HG02870 (cell line): Measurements from ENCODE around the gene RNASEH1.
"Not testable (repeated sequence)": the region's sequence is repeated elsewhere in the genome, so short reads cannot be mapped to it uniquely, and the experiment has no call there.

Experiments
- ATAC-seq: cut with Tn5 transposase; IDR thresholded peaks from one replicate; pipeline ENCODE4 v1.9.1; 2021; ENCODE audit warnings: mild to moderate bottlenecking, moderate library complexity; ENCODE audit not compliant: unreplicated experiment

Gene RNASEH1

GRCh38 chr2:3522961-3523421 is 35.1 kb downstream of the RNASEH1 start:
- no peak for ATAC-seq

- ATAC-seq: no peak
Measured at GRCh38 chr2:3520591-3520990, 37.5 kb downstream of the RNASEH1 start.

DNA sequence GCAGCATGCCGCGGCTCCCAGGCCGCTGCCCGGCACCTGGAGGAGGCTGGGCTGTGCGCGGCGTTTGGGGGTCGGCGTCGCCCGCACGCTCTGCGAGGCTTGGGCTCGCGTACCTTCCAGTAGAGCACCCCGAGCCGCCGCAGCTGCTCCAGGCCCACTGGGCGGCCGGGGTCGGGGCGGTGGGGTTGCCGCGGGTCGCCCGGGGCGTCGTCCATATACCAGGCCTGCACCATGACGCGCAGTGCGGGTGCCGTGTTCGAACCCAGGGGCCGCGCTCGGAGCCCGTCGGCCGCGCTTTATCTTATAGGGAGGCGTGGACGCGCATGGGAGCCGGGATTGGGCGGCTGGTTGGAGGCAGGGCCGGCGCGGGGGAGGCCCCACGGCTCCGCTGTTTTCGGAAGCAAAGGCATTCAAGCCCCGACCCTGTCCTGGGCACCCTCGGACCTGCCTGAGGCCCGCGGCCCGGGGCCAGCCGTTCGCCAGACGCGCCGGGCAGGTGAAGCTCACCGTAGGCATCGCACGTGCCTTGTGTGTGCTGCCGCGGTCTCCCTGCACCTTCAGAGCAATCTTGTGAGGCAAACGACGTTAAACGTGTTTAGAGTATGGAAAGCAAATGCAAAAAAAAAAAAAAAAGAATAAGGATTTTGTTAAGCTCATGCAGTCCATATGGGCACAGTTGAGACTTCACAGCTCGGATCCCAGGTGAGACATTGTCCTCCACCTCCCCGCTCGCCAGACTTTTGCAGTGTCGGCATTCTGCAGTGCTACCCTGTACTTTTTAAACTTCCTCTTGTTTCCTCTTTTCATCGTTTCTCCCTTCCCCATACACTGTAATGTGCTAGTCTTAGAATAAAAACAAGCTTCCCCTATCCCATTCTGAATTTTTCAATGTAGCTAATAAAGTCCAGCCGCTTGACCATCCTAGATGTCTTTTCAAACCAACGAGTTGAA is 38.6 kb downstream of the RNASEH1 start, which contains the start of gene ADI1:
ADI1 (minus strand) TSS at position 277 of the 951 bp plus-strand sequence; CDS start at position 233, 44 bp downstream.
- peak; percentile 60 for ATAC-seq

DNA sequence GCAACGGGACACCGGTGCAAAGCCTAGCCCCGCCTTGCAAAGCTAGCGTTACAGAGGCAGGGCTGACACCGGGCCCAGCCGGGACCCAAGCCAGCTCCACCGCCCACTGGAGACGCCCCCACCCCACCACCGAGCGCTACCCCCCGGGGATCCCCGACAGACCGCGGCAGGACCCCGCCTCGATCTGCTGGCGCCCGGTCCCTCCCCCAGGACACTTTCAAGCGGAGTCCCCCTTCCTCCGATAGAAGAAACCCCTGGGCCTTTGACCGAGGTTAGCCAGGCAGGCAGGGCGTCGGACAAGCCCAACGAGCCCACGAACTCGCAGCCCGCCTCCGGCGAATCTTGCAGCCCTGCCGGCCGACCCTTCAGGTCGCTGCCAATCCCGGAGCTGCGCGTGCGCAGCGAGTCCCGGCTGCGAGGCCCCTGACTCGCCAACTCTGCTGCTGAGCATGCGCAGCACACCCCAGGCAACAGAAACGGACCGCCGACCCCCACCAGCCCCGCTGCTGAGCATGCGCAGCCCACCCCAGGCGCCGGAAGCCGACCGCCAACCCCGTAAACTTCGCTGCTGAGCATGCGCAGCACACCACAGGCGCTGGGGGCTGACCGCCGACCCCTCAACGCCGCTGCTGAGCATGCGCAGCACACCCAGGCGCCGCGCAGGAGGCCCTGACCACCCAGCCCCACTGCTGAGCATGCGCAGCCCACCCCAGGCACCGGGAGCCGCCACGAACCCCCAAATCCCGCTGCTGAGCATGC is 39.5 kb downstream of the RNASEH1 start:
- ATAC-seq: peak; percentile 71

- ATAC-seq: no peak
Measured at GRCh38 chr2:3517948-3518495, 40.1 kb downstream of the RNASEH1 start.

DNA sequence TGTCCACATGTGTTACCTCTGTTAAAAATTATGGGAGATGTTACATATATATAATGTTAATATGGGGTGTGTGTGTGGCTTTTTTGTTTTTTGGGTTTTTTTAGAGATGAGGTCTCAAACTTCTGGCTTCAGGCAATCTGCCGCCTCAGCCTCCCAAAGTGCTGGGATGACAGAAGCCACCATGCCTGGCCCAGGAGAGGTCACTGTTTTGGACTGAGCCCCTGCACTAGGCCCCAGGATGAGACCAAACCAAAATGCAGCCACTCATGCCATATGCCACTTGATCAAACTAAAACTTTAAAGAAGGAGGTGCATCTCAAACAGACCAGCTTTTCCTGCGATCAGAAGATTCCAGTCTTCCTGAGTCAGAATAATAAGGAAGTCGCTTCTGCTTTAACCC is 41.3 kb downstream of the RNASEH1 start:
- ATAC-seq: no peak

DNA sequence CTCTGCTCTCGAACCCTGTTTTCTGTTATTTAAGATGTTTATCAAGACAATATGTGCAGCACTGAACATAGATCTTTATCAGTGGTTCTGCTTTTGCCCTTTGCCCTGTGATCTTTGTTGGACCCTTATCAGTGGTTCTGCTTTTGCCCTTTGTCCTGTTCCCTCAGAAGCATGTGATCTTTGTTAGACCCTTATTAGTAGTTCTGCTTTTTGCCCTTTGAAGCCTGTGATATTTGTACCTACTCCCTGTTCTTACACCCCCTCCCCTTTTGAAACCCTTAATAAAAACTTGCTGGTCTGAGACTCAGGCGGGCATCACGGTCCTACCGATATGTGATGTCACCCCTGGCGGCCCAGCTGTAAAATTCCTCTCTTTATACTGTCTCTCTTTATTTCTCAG is 42.7 kb downstream of the RNASEH1 start:
- ATAC-seq: not testable (repeated sequence)

DNA sequence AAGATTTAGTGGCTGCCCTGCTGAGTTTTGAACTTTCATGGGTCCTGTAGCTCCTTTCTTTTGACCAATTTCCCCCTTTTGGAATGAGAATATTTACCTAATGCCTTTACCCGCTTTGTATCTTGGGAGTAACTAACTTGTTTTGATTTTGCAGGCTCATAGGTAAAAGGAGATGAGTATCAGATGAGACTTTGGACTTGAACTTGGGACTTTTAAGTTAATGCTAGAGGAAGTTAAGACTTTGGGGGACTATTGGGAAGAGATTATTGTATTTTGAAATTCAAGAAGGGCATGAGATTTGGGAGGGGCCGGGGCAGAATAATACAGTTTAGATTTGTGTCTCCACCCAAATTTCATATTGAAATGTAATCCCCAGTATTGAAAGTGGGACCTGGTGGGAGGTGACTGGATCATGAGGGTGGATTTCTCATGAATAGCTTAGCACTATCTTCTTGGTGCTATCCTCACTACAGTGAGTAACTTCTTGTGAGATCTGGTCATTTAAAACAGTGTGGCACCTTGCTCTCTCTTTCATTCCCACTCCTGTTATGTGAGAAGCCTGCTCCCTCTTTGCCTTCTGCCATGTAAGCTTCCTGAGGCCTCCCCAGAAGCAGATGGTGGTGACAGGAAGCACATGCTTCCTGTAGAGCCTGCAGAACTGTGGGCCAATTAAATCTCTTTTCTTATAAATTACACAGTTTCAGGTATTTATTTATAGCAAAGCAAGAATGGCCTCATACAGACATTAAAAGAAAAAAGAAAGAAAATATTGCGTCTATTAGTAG is 44.9 kb downstream of the RNASEH1 start:
- ATAC-seq: no peak

DNA sequence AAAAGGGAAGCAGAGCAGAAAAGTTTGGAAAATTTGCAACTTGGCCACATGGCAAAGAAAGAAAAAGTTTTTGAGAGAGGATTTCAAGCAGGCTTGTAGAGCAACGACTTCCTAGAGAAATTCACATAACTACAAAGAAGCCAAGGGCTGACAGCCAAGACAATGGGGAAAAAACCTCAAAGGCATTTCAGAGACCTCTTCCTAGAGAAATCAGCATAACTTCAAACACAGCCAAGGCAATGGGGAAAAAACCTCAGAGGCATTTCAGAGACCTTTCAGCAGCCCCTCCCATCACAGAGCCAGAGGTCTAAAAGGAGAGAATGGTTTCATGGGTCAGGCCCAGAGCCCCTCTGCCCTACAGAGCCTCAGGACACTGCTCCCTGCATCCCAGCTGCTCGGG is 46.0 kb downstream of the RNASEH1 start:
- ATAC-seq: no peak

- no peak for ATAC-seq
Measured at GRCh38 chr2:3505771-3506170, 52.4 kb downstream of the RNASEH1 start.

DNA sequence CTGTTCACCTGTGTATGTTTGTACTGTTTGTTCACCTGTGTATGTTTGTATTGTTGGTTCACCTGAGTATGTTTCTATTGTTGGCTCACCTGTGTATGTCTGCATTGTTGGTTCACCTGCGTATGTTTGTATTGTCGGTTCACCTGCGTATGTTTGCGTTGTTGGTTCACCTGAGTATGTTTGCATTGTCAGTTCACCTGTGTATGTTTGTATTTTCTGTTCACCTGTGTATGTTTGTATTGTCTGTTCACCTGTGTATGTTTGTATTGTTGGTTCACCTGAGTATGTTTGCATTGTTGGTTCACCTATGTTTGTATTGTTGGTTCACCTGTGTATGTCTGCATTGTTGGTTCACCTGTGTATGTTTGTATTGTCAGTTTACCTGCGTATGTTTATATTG is 53.4 kb downstream of the RNASEH1 start:
- ATAC-seq: no peak

DNA sequence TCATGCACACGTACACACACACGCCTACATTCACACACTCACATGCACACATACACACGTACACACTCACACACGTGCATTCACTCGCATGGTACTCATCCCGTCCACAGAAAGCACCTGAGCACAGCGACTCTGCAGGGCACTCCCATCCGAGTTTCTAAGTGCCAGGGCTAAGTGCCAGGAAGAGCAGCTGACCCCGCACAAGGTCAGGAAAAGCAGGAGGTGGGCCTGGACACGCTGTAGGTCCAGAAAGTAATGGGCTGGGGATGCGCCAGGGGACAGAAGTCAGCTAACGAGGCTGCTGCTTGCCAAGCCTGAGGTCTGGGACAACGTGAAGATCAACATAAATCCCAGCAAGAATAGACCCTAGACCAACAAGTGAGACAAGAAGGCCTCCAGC is 54.6 kb downstream of the RNASEH1 start:
- no peak for ATAC-seq

DNA sequence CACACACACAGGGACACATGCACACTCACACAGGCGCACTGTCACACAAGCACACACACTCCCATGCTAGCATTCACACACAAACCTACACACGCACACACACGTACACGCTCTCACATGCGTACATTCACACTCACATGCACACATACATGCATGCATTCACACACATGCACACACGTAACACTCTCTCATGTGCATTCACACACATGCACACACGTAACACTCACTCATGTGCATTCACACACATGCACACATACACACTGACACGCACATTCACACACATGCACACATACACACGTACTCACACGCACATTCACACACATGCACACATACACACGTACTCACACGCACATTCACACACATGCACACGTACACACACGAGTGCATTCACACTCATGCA is 55.1 kb downstream of the RNASEH1 start:
- no peak for ATAC-seq

DNA sequence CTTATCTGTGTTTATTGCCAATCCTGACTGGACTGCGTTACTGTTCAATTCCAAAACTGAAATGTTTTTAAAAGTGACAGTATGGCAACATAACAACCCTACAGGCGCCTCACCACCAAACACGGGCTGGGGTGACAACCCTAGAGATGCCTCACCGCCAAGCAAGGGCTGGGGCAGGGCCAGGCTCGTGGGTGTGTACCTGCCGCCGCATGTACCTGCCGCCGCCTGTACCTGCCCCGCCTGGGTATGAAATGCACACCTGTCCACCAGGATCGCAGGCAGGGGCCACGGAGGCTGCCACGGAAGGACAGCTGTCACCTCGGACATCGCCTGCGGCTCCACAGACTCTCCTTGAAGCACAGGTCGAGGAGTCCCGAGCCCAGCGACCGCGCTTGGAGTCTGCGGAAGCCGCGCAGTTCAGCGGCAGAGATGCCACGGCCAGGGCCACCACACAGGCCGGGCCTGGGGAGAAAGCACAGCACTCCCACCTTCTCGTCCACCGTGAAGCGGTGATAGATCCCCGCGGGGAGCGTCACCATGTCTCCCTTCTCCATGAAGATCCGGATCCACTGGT is 57.7 kb downstream of the RNASEH1 start:
- no peak for ATAC-seq

GRCh38 chr2:3498783-3499394 is 59.2 kb downstream of the RNASEH1 start:
- no peak for ATAC-seq

- not testable (repeated sequence) for ATAC-seq
Measured at GRCh38 chr2:3496708-3497080, 61.4 kb downstream of the RNASEH1 start.
